Measurements from ENCODE around the gene DDX24.

DNA sequence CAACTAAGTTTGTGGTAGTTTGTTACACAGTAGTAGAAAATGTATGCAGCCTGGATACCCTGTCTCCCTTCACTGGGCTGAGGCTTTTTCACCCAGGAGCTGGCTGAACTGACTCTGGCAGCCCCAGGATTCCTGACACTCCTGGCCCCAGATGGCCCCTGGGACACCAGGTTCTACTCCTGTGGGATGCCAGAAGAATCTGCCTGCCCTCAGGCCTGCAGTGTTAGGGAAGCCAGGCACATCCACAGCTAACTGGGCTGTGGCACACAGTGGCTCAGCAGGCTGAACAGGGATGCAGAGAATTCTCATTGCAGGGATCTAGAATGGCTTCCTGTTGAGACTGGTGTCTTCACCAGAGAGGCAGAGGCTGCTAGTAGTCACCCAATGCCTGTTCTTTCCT is 38.1 kb upstream of the DDX24 start:
- TF ChIP-seq CTCF (IDR thresholded peaks at IDR 0.05), result no peak
- TF ChIP-seq POLR2A (IDR thresholded peaks at IDR 0.05), result no peak
